GM12801 (cell line): Measurements from ENCODE around the gene MTF1.

Experiments used
- CTCF ChIP-seq: IDR thresholded peaks from one replicate; pipeline ENCODE4 v1.5.1; 2011; ENCODE audit warnings: control low read depth; ENCODE audit not compliant: insufficient read length; ENCODE audit errors: extremely low read depth

Gene MTF1

GRCh38 chr1:37764414-37764825 is 95.0 kb downstream of the MTF1 start:
- TF ChIP-seq CTCF, result no peak

- TF ChIP-seq CTCF, result no peak
Measured at GRCh38 chr1:37763791-37764413, 95.5 kb downstream of the MTF1 start.

GRCh38 chr1:37762516-37762915 is 96.9 kb downstream of the MTF1 start:
- TF ChIP-seq CTCF, result no peak

DNA sequence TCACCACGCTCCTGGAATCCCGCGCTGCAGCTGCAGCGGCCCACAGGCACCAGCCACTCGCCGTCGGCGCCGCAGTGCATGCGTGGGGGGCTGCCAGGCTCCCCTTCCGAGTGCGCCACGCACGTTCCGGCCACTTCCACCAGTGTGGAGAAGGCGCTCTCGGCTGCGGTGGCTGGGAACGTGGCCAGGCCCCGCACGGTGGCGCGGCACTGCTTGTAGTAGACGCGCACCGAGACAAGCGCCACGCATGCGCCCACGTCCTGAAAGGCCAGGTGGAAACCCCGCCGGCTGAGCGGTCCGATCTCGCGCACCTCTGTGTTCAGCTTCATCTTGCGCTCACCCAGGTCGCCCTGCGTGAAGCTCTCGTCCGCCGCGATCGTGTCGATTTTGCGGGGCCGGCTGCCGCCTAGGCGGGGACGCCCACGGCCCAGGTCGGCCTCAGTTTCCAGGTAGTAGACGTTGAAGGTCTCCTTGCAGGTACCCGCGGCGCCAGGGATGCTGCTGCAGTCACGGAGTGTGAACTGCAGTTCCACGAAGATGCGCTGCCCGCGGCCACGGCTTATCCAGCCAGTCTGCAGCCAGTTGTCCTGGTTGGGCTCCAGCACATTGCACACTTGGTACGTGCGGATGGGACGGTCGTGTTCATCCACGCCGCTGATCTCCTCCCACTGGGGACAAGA is 97.8 kb downstream of the MTF1 start:
- no peak for TF ChIP-seq CTCF
